ENCODE results near the gene CHURC1.

DNA sequence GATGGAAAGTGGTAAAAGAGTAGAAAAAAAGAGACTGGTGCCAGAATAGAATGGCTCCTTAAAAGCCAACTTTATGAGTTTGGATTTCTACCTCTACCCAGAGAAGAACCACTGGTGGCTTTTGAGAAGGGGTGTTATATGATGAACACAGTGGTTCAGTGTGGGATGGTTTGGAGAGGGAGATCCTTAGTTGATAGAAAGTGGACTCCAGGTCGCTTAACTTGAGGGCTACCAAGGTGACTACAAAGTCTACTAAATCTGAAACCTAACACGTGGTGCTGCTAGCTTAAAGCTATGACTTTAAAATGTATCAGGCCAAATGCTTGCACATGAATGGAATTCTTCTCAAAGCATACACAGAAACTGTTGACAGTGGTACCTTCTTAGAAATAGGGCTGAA lies 42.9 kb upstream of the CHURC1 start:
- TF ChIP-seq POLR2A (IDR thresholded peaks at IDR 0.05) = no peak
- TF ChIP-seq, protein P1, sequence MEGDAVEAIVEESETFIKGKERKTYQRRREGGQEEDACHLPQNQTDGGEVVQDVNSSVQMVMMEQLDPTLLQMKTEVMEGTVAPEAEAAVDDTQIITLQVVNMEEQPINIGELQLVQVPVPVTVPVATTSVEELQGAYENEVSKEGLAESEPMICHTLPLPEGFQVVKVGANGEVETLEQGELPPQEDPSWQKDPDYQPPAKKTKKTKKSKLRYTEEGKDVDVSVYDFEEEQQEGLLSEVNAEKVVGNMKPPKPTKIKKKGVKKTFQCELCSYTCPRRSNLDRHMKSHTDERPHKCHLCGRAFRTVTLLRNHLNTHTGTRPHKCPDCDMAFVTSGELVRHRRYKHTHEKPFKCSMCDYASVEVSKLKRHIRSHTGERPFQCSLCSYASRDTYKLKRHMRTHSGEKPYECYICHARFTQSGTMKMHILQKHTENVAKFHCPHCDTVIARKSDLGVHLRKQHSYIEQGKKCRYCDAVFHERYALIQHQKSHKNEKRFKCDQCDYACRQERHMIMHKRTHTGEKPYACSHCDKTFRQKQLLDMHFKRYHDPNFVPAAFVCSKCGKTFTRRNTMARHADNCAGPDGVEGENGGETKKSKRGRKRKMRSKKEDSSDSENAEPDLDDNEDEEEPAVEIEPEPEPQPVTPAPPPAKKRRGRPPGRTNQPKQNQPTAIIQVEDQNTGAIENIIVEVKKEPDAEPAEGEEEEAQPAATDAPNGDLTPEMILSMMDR (IDR thresholded peaks at IDR 0.05) = no peak

Measured in testis (tissue), 2 donors.